Activated CD4-positive, alpha-beta T cell treated with anti-CD3 and anti-CD28 coated beads, Interleukin-2, amount 50 U/mL, for 24 hours (primary cell): ENCODE measurements around the gene GPN1.
A peak's percentile ranks its signal among the peaks of the same experiment; 100 is the strongest.
"Not testable (repeated sequence)": the region's sequence is repeated elsewhere in the genome, so short reads cannot be mapped to it uniquely, and the experiment has no call there.

ENCODE experiments used
- DNase-seq, 2 donors: peaks; one replicate each; pipeline ENCODE4 v3.0.0-alpha.2; 2020; ENCODE audit warnings: low read depth in 1 of 2, low spot score in 1 of 2

The GPN1 gene

DNA sequence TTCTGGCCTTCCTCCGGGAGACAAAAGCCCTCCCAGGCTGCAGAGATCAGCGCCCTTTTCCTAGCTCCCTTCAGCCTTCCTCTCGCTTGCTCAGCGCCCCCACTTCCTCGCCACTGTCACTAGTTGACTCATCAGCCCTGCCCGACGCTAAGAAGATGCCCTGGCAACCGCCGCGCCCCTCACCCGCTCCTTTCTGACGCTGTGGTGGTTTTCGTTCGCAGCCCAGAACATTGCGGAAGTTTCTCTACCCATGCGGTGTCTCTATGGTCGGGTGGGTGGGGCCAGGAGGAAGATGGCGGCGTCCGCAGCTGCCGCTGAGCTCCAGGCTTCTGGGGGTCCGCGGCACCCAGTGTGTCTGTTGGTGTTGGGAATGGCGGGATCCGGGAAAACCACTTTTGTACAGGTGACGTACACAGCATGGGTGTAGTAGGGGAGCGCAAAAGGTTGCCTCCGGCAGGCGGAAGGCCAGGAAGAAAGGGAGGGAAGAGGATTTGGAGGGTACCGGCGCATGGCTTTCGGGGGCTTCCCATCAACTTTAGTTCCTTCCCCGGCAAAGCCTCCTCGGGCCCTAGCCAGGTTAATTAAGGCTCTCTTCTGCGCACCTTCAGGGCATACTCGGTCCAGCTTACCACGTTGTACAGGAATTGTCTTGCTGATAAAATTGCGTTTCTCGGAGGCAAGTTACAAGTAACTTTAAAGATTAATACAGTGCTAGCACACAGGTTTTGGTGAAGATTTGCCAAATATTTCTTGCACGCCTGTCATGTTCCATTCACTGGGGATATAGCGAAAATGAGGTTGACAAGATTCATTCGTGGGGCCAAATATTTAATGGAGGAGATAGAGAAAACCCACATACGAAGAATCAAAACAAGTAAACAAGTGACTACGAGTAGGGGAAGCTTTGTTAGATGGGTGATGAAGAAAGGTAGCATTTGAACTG, at the start of gene GPN1, which contains the start of gene CCDC121:
TSS of gene GPN1 (plus strand) at position 284 of the 943 bp plus-strand sequence. CDS start at position 293, 9 bp downstream.
TSS of gene CCDC121 (minus strand) at position 246 of the 943 bp plus-strand sequence. CDS start 1,213 bp downstream, outside the sequence.
- peak; percentile 82 to 93 for DNase-seq

GRCh38 chr2:27581417-27582128, 47.3 kb upstream of the GPN1 start:
- DNase-seq, result no peak

DNA sequence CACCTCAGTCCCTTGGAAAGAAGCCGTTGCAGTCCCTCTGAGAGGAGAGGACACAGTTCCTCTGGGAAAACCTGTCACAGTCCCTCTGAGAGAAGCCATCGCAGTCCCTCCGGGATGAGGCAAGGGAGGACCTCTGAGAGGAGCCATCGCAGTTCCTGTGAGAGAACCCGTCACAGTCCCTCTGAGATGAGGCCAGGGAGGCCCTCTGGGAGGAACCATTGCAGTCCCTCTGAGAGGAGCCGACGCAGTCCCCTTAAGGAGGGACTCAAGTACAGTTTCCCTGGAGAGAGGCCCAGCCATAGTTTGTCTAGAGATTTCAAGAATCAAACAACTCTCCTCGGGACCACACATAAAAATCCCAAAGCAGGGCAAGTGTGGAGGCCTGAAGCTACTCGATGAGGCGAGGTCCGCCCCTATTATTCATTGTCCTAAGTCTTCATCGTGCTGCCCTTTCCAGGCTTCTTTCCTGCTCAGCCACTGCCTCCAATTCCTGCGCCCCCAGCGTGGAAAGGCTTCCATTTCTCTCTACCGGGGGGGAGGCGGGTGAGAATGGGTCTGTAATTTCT, 46.6 kb upstream of the GPN1 start:
- DNase-seq, result no peak

GRCh38 chr2:27582695-27583389, 46.0 kb upstream of the GPN1 start, which contains the start of gene ZNF512:
ZNF512 (plus strand) TSS chr2:27583042; CDS start chr2:27583113, 71 bp downstream.
- peak; percentile 61 to 73 for DNase-seq

DNA sequence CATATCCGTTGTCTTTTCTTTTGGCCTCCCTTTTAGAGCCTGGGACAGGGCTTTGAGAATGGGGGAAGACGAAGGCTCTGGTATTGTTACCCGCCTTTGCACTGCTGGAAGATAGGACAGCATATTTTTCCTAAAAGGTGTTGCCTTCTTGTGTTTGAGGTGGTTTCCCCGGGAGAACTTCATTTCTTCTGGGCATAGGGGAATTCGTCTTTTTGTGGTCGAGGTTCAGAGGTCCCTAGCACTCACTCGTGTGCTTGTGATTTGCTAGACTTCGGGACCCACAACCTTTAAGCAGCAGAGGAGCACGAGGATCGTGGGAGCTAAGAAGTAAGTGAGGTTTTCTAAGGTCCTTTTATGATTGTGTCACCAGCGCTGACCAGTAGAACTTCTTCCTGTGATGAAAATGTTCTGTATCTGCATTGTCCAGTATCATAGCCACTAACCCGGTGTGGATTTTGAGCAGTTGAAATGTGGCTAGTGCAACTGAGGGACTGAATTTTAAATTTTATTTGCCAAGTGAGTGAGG, 45.4 kb upstream of the GPN1 start:
- no peak for DNase-seq

DNA sequence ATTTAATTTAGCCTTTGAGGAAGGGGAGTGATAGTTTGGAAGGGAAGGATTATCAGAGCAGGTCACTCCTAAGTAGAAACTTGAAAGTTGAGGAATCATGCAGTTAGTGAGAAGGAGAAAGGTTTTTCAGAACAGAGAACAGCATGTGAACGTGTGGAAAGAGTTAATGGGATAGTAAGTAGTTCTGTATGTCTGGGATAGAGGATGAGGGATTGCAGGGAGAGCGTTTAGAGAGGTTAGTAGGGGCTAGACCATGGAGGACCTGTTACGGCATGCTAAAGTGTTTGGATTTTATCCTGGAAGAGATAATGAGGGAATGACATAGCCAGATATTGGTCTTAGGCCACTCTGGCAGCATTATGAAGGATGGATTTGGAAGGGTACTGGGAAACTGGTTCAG, 44.3 kb upstream of the GPN1 start:
- DNase-seq, result no peak

- no peak for DNase-seq
Measured at GRCh38 chr2:27587025-27587424, 41.8 kb upstream of the GPN1 start.

DNA sequence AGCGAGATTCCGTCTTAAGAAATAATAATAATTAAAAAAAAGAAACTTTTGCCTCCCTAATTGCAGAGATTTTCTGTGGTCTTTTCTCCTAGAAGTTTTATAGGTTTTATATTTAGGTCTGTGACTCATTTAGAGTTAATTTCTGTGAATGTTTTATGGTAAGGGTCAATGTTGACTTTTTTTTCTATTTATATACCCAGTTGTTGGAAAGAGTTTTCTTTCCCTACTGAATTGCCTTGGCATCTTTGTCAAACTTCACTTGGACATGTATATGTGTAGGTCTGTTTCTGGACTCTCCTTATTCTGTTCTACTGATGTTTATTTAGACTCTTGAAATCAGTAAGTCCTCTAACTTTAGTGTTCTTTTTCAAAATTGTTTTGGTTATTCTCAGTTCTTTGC, 40.5 kb upstream of the GPN1 start:
- DNase-seq, result no peak

GRCh38 chr2:27591745-27592144, 37.1 kb upstream of the GPN1 start:
- DNase-seq, result no peak

GRCh38 chr2:27593240-27593639, 35.6 kb upstream of the GPN1 start:
- no peak for DNase-seq

- DNase-seq, result not testable (repeated sequence)
Measured at GRCh38 chr2:27594020-27594703, 34.7 kb upstream of the GPN1 start.

DNA sequence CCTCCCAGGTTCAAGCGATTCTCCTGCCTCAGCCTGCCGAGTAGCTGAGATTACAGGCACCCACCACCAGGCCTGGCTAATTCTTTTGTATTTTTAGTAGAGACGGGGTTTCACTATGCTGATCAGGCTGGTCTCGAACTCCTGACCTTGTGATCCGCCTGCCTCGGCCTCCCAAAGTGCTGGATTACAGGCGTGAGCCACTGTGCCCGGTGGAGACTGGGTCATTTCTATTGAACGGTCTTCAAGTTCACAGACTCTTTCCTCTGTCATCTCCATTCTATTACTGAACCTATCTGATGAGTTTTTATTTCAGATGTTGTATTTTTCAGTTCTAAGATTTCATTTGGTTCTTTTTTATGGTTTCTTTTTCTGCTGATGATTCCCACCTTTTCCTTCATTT, 33.4 kb upstream of the GPN1 start:
- DNase-seq, result not testable (repeated sequence)

DNA sequence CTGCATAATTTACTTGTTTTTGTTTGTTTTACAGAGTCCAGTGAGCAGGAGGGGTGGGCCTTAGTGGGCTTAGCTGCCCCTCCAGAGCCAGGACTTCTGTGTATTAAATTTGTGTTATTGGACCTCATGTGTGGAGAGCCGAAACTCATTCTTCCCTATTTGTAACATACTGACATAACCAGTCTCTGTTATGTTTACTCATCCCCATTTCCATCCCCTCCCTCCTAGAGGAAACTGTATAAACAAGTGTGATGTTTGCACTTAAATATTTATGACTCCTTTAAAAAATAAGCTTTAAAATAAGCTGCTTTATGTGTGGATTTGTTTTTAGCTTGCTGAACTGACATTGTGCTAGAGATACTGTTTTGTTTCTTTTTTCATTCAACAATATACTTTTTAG, 32.2 kb upstream of the GPN1 start:
- DNase-seq, result no peak

GRCh38 chr2:27606611-27607010, 22.2 kb upstream of the GPN1 start:
- DNase-seq, result no peak

DNA sequence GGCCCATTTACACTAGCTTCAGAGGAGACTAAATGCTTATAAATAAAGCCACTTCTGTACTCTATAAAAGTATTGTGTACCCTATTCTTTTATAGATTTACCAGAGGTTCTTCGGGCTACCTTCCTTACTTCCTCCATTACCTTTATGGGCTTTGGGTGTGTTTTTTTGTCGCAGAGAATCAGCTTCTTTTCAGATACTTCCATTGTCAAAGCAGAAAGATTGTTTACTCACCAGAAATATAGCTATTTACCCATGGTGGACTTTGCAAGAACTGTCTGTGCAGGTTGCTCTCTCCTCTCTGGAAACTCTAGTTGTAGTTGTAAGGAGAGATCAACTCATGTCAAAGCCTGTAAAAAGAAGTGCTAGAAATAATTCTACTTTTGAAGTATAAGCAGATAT, 14.9 kb upstream of the GPN1 start:
- no peak for DNase-seq

DNA sequence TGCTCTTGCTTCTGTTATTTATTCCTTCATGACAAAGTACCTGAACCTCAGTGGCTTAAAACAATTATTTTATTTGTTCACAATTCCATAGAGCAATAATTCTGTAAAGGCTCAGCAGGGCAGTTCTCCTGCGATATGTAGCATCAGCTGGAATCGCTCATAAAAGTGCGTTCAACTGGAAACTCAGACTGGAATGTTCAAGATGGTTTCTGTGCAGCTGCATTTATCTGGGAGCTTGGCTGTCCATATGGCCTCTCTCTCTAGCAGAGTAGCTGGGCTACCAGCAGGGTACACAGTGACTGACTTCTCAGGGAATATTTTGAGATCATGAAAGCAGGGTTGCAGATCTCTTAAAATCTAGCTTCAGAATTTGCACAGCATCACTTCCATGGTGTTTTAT, 13.5 kb upstream of the GPN1 start:
- no peak for DNase-seq

DNA sequence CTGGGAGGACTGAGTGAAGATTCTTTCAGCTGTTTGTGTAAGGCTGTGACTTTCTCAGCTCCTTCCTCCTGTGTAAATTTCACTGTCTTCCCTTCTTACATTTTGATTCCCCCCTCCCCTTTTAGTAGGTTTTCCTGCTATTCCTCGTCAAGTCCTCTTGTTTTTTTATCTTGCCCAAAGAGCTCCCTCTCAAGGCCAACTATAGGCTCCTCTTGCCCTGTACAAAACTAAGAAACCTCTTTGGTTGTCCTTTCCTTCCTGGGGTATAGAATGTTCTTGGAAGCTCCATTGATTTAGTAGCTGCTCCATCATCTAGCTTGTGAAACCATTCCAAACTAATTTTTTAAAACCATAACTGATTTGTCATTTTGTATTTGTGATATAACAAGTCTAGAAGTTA, 7.3 kb upstream of the GPN1 start:
- no peak for DNase-seq

DNA sequence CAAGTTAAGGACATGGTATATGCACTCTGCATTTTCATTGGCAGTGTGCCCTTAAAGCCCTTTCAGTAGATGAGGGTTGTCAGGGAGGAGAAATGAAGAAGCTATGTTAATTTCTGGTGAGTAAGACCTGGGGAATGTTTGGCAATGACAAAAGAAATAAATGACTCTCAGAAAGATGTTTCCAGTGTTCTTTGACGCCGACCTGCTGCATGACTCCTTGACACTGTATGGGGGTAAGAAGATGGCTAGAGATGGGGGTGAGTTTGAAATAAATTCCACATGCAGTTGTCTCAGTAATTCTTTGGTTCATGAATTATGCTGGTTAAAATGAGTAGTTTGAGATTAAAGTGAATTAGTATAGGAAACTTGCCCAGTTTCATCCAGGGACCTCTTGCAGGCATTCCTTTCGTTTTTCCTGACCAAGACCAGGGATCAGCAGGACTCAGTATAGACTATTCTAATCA, 5.9 kb upstream of the GPN1 start:
- DNase-seq, result no peak

GRCh38 chr2:27624943-27625342, 3.9 kb upstream of the GPN1 start:
- DNase-seq, result no peak

- not testable (repeated sequence) for DNase-seq
Measured at GRCh38 chr2:27626323-27626722, 2.5 kb upstream of the GPN1 start.
